ENCODE data around the gene COL8A1.
A peak's percentile ranks its signal among the peaks of the same experiment; 100 is the strongest.
"Not testable (repeated sequence)": the region's sequence is repeated elsewhere in the genome, so short reads cannot be mapped to it uniquely, and the experiment has no call there.

The COL8A1 gene

GRCh38 chr3:99808163-99808794 is 169.9 kb downstream of the COL8A1 start:
- DNase-seq = peak; percentile 75

DNA sequence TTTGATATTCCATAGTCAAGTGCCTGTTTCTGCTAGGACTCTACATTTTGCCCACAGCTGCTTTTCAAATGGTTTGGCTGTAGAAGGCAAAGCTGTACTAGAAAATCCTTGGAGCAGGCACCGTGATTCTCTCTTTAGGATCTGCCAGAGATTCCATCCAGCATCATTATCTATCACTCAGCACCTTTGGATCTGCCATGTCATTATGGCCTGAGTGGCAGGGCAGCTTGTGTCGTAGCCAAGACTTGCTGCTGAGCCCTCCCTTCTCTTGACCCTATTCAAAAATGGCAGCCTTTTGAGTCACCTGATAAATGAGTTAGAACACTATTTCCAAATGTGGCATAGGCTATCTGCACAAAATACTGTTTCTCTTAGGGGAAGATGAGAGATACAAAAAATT is 171.2 kb downstream of the COL8A1 start:
- no peak for DNase-seq

GRCh38 chr3:99810403-99810802 is 172.0 kb downstream of the COL8A1 start:
- DNase-seq = no peak

DNA sequence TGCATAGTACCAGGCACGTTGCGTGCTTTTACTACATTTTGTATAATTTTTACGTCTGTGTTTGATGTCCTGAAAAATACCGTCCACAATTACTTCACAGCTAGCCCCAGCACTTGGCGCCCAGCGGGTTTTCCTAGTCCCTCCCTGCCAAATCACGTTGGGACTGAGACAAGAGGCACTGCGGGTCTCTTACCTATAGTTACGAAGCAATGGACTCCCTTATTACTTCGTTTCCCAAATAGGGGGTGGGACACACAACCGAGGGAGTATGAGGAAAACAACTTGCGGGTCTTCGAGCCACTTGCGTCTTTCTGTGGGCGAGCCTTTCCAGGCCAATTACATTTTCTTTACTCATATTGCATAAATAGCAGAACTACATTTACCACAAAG is 178.6 kb downstream of the COL8A1 start:
- no peak for DNase-seq

GRCh38 chr3:99817437-99818240 is 179.2 kb downstream of the COL8A1 start, which contains the start of gene CMSS1:
CMSS1 (plus strand) TSS chr3:99817862.
- peak; percentile 92 for DNase-seq

GRCh38 chr3:99818818-99819217 is 180.4 kb downstream of the COL8A1 start:
- no peak for DNase-seq

GRCh38 chr3:99823723-99824711 is 185.6 kb downstream of the COL8A1 start:
- DNase-seq = no peak

GRCh38 chr3:99825004-99825640 is 186.7 kb downstream of the COL8A1 start:
- DNase-seq = peak; percentile 42

GRCh38 chr3:99829844-99830243 is 191.4 kb downstream of the COL8A1 start:
- DNase-seq = no peak

DNA sequence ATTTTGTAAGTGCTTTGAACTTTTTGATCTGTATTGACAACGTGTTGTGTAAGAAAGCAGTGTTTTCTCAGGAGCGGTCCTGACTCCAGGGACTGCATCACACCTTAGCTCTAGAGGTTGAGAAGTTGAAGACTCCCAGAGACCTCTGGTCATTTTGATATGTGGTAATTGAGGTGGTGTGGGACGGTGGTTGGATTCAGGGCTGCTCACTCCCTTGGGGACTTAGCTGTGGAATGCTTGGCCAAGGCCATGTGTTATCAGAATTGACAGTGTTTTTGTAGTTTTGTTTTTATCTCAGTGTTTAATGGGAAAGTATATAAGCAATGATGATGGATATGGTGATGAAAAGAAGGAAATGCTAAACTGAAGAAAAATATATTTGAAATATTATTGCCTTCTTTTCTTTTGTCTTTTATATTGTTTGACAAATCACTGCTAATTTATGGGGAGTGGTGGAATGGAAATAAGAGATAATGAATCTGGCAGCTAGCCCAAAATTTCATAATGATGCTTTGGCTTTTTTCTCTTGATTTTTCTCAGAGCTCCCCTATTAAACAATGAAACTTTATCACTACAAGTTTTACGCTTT is 195.3 kb downstream of the COL8A1 start:
- no peak for DNase-seq

DNA sequence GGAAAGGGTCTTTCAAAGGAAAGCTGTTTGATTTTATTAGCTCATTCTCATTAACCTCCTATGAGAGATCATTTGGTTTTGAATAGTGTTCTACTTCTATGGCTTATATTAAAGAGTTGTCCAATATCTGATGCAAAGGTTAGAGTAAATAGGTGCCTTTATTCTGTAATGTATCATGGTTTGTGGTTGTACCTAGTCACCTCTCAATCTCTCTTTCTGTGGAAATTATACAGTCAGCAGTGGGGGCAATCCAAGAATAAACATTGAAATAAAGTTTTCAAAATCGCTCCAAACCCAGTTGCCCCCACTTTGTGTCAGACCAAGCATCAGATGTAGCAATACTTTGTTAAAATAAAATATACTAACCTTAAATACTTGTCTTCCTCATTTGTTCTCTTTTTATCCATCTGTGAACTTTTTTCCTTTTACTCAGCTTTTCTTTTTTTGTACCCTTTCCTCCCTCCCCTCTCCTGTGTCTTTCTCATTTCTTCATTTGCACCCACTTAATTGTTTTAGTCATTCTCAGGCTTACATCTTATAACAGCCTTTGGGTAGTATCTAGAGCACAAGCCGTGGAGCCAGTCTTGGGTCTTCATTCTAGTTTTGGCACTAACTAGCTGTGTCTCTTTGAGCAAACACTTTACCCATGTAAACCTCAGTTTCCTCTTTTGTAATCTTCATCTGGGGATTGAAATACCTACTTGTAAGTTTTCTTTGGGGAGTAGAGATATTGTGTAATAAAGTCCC is 196.0 kb downstream of the COL8A1 start:
- no peak for DNase-seq

- DNase-seq = no peak
These were observed 198.3 kb downstream of the COL8A1 start for GRCh38 chr3:99836681-99837080.

- no peak for DNase-seq
These were observed 199.3 kb downstream of the COL8A1 start for GRCh38 chr3:99837715-99838114.

DNA sequence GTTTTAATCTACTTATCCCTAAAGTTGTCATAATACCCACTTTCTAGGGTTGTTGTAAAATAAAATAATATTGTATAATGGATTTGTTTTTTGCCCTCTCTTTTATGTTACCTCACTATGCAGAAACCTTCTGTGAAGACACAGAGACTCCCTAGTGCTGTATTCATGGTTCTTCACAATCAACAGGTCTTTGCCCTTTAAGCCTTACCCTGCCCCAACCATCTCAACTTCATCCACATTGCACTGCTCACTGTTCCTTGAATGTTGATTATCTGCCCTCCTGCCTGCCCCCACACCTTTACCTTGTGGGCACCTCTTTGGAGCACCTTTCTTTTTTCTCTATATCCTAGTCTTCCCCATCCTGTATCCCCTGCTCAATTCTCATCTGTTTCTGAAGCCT is 200.4 kb downstream of the COL8A1 start:
- DNase-seq = no peak

DNA sequence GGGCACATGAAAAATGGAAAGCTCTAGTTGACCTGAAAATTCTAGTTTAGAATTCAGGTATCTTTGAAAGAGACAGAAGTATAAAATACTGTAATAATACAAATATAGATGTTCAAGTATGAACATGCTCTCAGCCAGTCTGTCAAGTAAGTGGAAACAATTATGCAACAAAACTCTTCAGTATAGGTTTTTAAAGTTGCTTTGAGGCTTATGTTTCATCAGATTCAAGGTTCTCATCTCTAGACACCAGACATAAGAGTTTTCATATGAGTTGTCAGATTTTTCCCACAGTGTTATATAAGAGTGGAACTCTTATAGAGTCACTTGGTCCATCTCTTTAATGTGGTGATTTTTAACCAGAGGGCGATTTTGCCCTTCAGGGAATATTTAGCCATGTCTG is 201.2 kb downstream of the COL8A1 start:
- DNase-seq = no peak

DNA sequence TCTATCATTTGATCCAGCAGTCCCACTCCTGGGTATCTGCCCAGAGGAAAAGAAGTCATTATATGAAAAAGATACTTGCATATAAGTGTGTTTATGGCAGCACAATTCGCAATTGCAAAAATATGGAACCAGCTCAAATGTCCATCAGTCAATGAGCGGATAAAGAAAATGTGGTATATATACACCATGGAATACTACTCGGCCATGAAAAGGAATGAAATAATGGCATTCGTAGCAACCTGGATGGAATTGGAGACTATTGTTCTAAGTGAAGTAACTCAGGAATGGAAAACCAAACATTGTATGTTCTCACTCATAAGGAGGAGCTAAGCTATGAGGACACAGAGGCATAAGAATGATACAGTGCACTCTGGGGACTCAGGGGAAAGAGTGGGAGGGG is 203.6 kb downstream of the COL8A1 start:
- DNase-seq = not testable (repeated sequence)

- DNase-seq = peak; percentile 63
These were observed 204.6 kb downstream of the COL8A1 start for GRCh38 chr3:99842826-99843589.

- no peak for DNase-seq
These were observed 205.3 kb downstream of the COL8A1 start for GRCh38 chr3:99843590-99844258.

DNA sequence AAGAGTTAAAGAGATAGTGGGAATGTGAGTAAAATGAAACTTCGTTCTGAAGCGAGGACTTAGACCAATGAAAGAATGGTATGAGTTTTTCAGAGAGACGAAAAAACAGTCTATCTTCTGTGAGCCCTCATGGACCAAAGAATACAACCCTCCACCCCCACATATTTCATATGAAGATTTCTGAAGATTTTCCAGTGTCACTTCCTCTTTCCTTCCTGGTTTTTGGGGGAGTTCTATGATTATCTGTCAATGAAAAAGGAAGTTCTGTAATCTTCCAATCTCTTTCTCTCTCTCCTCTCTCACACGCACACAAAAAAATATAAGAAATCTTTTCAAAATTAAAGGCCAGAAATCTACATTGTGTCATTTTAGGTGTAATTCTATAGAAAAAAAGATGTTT is 206.9 kb downstream of the COL8A1 start:
- no peak for DNase-seq

GRCh38 chr3:99845999-99846398 is 207.6 kb downstream of the COL8A1 start:
- no peak for DNase-seq
